Endothelial cell of umbilical vein (primary cell): Measurements from ENCODE around the gene CLEC20A. TPM values are rescaled to one million over a fixed set of nuclear protein-coding genes. Genes with fewer than 3 reads are reported as not detected.

Source experiments
- BruUV-seq: library from RNA; stranded (reverse); fragments of 400-500 nt; replicated peaks from 2 replicates; lab custom pipeline; 2021; lab: Mats Ljungman, UMichigan
- CTCF ChIA-PET: fragments of 300-600, 350-600 bp; sonication (Branson Sonifier 250); formaldehyde crosslinking; loops from one replicate; lab custom pipeline; 2021; ENCODE audit warnings: antibody characterized with exemption, inconsistent platforms; lab: Charles Lee
- POLR2A ChIA-PET: fragments of 300-600, 350-600 bp; sonication (Branson Sonifier 250); formaldehyde crosslinking; loops from one replicate; lab custom pipeline; 2021; ENCODE audit warnings: antibody characterized with exemption, inconsistent platforms; lab: Charles Lee
- DNase-seq: peaks from one replicate; pipeline ENCODE4 v3.0.0-alpha.2; 2011; ENCODE audit warnings: low read depth, low spot score
- FAIRE-seq: peaks from 2 replicates; lab custom pipeline; 2011; peaks lifted over from hg19 to GRCh38; lab: Jason Lieb, UNC
- H2AFZ ChIP-seq: 2 replicates; pipeline ENCODE4 v1.6.0; 2012; ENCODE audit warnings: low read depth, low read length, control low read depth, inconsistent platforms
- H3K27ac ChIP-seq: 2 replicates; pipeline ENCODE4 v1.5.1; 2011; ENCODE audit warnings: low read depth, mild to moderate bottlenecking, control low read depth, low read length, moderate library complexity; ENCODE audit not compliant: insufficient read depth
- H3K27me3 ChIP-seq, 2 experiments: 2 replicates each; pipeline versions ENCODE4 v1.6.0 to v1.6.1; 2011; ENCODE audit warnings: low read length in 2 of 2, mixed read lengths in 1 of 2; ENCODE audit not compliant: control insufficient read depth in 2 of 2, insufficient read depth in 2 of 2
- H3K36me3 ChIP-seq, 2 experiments: 2 replicates in 1 of 2; 3 replicates in 1 of 2; pipeline ENCODE4 v1.5.1; 2011; ENCODE audit warnings: low read length in 2 of 2, mild to moderate bottlenecking in 1 of 2, moderate library complexity in 1 of 2; ENCODE audit not compliant: control insufficient read depth in 2 of 2, insufficient read depth in 2 of 2; ENCODE audit errors: extremely low read depth in 1 of 2
- H3K4me1 ChIP-seq: 3 replicates; pipeline ENCODE4 v1.5.1; 2011; ENCODE audit warnings: mild to moderate bottlenecking, low read length; ENCODE audit not compliant: control insufficient read depth, insufficient read depth; ENCODE audit errors: extremely low read depth
- H3K4me2 ChIP-seq: 2 replicates; pipeline ENCODE4 v1.6.1; 2011; ENCODE audit warnings: low read length, control low read depth, mixed read lengths; ENCODE audit not compliant: insufficient read depth
- H3K4me3 ChIP-seq, 3 experiments: fragments of 200-600 bp in 1 of 3; sonication (generic), shearing (Covaris generic) in 1 of 3; replicated peaks in 1 of 3; 2 replicates each; pipeline ENCODE4 v1.5.1; 2011 to 2016; ENCODE audit warnings: control low read depth in 3 of 3, low read length in 3 of 3, mild to moderate bottlenecking in 2 of 3, inconsistent platforms in 1 of 3, low read depth in 1 of 3, moderate library complexity in 1 of 3; ENCODE audit not compliant: insufficient read depth in 1 of 3
- H3K79me2 ChIP-seq: 2 replicates; pipeline ENCODE4 v1.6.0; 2012; ENCODE audit warnings: low read length, inconsistent platforms; ENCODE audit not compliant: control insufficient read depth, insufficient read depth
- H3K9ac ChIP-seq: replicated peaks from 2 replicates; pipeline ENCODE3; 2011; ENCODE audit warnings: low read length, control low read depth; ENCODE audit not compliant: insufficient read depth; ENCODE audit errors: extremely low read depth
- H3K9me1 ChIP-seq: replicated peaks from 3 replicates; pipeline ENCODE4 v1.6.0; 2011; ENCODE audit warnings: mild to moderate bottlenecking, low read length; ENCODE audit not compliant: control insufficient read depth, insufficient read depth; ENCODE audit errors: extremely low read depth
- H3K9me3 ChIP-seq: replicated peaks from 2 replicates; pipeline ENCODE4 v1.5.1; 2012; ENCODE audit warnings: low read length, inconsistent platforms; ENCODE audit not compliant: control insufficient read depth, insufficient read depth
- H4K20me1 ChIP-seq: replicated peaks from 2 replicates; pipeline ENCODE3; 2011; ENCODE audit warnings: mild to moderate bottlenecking, low read length; ENCODE audit not compliant: control insufficient read depth, insufficient read depth; ENCODE audit errors: extremely low read depth
- CTCF ChIP-seq, 2 donors: IDR thresholded peaks; 1 replicate in 1 of 2; 2 replicates in 1 of 2; pipeline ENCODE4 v1.5.1; 2011; ENCODE audit warnings: low read length in 2 of 2, mild to moderate bottlenecking in 2 of 2, moderate library complexity in 2 of 2, control low read depth in 1 of 2, inconsistent platforms in 1 of 2, low read depth in 1 of 2; ENCODE audit not compliant: insufficient read depth in 1 of 2; ENCODE audit errors: extremely low read depth in 1 of 2
- EZH2 ChIP-seq: IDR thresholded peaks from 2 replicates; pipeline ENCODE4 v1.6.1; 2012; ENCODE audit warnings: borderline replicate concordance, low read depth, mild to moderate bottlenecking, moderate library complexity, low read length, inconsistent platforms; ENCODE audit not compliant: severe bottlenecking
- FOS ChIP-seq: IDR thresholded peaks from 2 replicates; pipeline ENCODE4 v1.6.1; 2011; ENCODE audit warnings: mild to moderate bottlenecking, low read length, moderate library complexity, borderline replicate concordance; ENCODE audit not compliant: insufficient read depth
- GATA2 ChIP-seq: IDR thresholded peaks from 2 replicates; pipeline ENCODE4 v1.7.0; 2011; ENCODE audit warnings: low read depth, mild to moderate bottlenecking, moderate library complexity, mixed read lengths, low read length; ENCODE audit not compliant: insufficient read length, insufficient read depth
- JUN ChIP-seq: IDR thresholded peaks from 2 replicates; pipeline ENCODE4 v1.6.1; 2011; ENCODE audit warnings: borderline replicate concordance, low read depth; ENCODE audit not compliant: insufficient read length, insufficient read depth
- MAX ChIP-seq: IDR thresholded peaks from 2 replicates; pipeline ENCODE4 v1.6.1; 2011; ENCODE audit not compliant: insufficient read depth, insufficient read length
- MYC ChIP-seq: IDR thresholded peaks from one replicate; pipeline ENCODE4 v1.6.1; 2011; ENCODE audit warnings: mild to moderate bottlenecking, low read depth, low read length
- POLR2A ChIP-seq: IDR thresholded peaks from 2 replicates; pipeline ENCODE4 v1.6.1; 2012; ENCODE audit warnings: low read depth, mild to moderate bottlenecking, control low read depth, low read length
- POLR2AphosphoS5 ChIP-seq: IDR thresholded peaks from 2 replicates; pipeline ENCODE4 v1.6.1; 2012; ENCODE audit warnings: low read depth, mild to moderate bottlenecking, control low read depth, low read length, moderate library complexity; ENCODE audit not compliant: insufficient read depth
- dilution Hi-C: fragments of 300-500 bp; cut with MboI; formaldehyde crosslinking; loops from one replicate; pipeline ENCODE4 v1.15.0; 2019; ENCODE audit warnings: low sequenced_read_pairs; ENCODE audit not compliant: extremely low pct_ligation_motif_present
- intact Hi-C: fragments of 100-400 bp; cut with micrococcal nuclease; formaldehyde crosslinking; loops from one replicate; pipeline ENCODE4 v1.10.0; 2022
- polyA plus RNA-seq, 4 experiments: library from polyadenylated mRNA; depleted of rRNA in 3 of 4; stranded (reverse) in 3 of 4; unstranded in 1 of 4; fragments of >200 nt; gene quantifications; 2 replicates each; pipeline versions ENCODE4 v1.2.1 to v1.2.3, GENCODE V29; 2011 to 2012; ENCODE audit warnings: missing spikeins in 1 of 4
- total RNA-seq: library from RNA; stranded (reverse); gene quantifications from 2 replicates; pipeline ENCODE4 v1.2.3, GENCODE V29; 2021

Gene CLEC20A
- total and polyA plus RNA-seq, 2 donors (not counting 3 experiments of a cell fraction or from before 2014, with no cell fraction given), result not detected

DNA sequence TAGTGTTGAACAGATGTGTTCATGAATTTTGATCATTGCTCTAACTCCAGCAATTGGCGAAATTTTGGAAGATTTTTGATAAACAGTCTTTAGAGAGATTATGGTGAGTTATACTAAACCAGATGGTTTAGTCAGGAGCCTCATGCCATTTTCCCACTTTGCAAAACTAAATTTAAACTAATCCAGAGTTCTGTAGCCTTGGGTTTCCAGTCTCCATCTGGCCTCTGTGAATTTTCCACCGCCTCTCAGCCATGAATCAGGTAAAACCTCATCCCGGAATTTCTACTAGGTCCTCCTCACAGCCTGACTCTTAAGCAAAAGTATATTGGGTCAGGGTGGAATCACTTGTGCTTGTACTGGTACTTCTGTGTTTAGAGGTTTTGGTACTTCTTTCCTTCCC, 44.8 kb downstream of the CLEC20A start:
- BruUV-seq, result no TSS peak
- H3K9me3 ChIP-seq, result no peaks in the 10 kb centered on the region
- H3K4me2 ChIP-seq, result no peak overlapping the region
- intact Hi-C loops (no loop called here), dilution Hi-C loops (no loop called here)
- TF ChIP-seq FOS, result no peak
- no peak for TF ChIP-seq MYC
- TF ChIP-seq MAX, result no peak
- no peak for TF ChIP-seq EZH2
- TF ChIP-seq GATA2, result no peak
- TF ChIP-seq CTCF (IDR thresholded peaks at IDR 0.05; ENCODE audit: extremely low read depth in 1 of 2, insufficient read depth in 1 of 2, low read depth in 1 of 2, low read length in 2 of 2), result no peak
- no peak for TF ChIP-seq JUN
- no peak for TF ChIP-seq POLR2AphosphoS5
- no peak for TF ChIP-seq POLR2A
- DNase-seq (no peak), FAIRE-seq (no peak)
- H3K4me1 ChIP-seq, result no peaks in the 10 kb centered on the region
- H3K36me3 ChIP-seq, result no peaks in the 10 kb centered on the region
- H3K9ac ChIP-seq, result no peak overlapping the region
- no peak overlapping the region for H2AFZ ChIP-seq
- H3K9me1 ChIP-seq, result no peaks in the 10 kb centered on the region
- H3K4me3 ChIP-seq, result no peak overlapping the region
- ChIA-PET CTCF (no interaction called here), POLR2A (no interaction called here)
- H3K79me2 ChIP-seq, result no peaks in the 10 kb centered on the region
- H3K27me3 ChIP-seq, result no peaks in the 10 kb centered on the region
- no peaks in the 10 kb centered on the region for H4K20me1 ChIP-seq
- no peak overlapping the region for H3K27ac ChIP-seq
